CD4-positive, alpha-beta T cell (primary cell): ENCODE data around the gene GSDME. TPM values are rescaled to one million over a fixed set of nuclear protein-coding genes. Genes with fewer than 3 reads are reported as not detected.

Experiments
- ATAC-seq: fragments of 200-7000 bp; cut with Tn5 transposase; one replicate; pipeline ENCODE4 v1.10.0; 2022; ENCODE audit warnings: mild to moderate bottlenecking; ENCODE audit not compliant: poor library complexity
- CTCF ChIA-PET: fragments of 350-600 bp; sonication (Branson Sonifier 250); formaldehyde crosslinking; loops from one replicate; lab custom pipeline; 2021; ENCODE audit warnings: antibody characterized with exemption, inconsistent platforms; lab: Charles Lee
- POLR2A ChIA-PET: fragments of 350-600 bp; sonication (Branson Sonifier 250); formaldehyde crosslinking; loops from one replicate; lab custom pipeline; 2021; ENCODE audit warnings: antibody characterized with exemption, inconsistent platforms; lab: Charles Lee
- DNase-seq, 14 experiments: peaks; one replicate each; pipeline ENCODE4 v3.0.0-alpha.2; 2013 to 2020; ENCODE audit warnings: mixed read lengths in 2 of 14
- H3K27ac ChIP-seq, 2 donors: one replicate each; pipeline versions ENCODE4 v1.5.1 to v1.7.0; 2013; ENCODE audit warnings: low read length in 2 of 2, low read depth in 1 of 2, mild to moderate bottlenecking in 1 of 2
- H3K27me3 ChIP-seq, 2 experiments: 1 replicate in 1 of 2; 2 replicates in 1 of 2; pipeline versions ENCODE4 v1.6.1 to v1.7.0; 2013; ENCODE audit warnings: low read length in 2 of 2, control low read depth in 1 of 2, mild to moderate bottlenecking in 1 of 2, moderate library complexity in 1 of 2; ENCODE audit not compliant: insufficient read depth in 2 of 2, control insufficient read depth in 1 of 2
- H3K36me3 ChIP-seq: one replicate; pipeline ENCODE4 v1.6.1; 2013; ENCODE audit warnings: low read length, control low read depth; ENCODE audit not compliant: insufficient read depth
- H3K4me1 ChIP-seq: one replicate; pipeline ENCODE4 v1.6.1; 2013; ENCODE audit warnings: low read length, control low read depth; ENCODE audit not compliant: insufficient read depth
- H3K4me3 ChIP-seq: one replicate; pipeline ENCODE4 v1.5.1; 2013; ENCODE audit warnings: mild to moderate bottlenecking, low read length, moderate library complexity
- H3K9me3 ChIP-seq, 2 experiments: 1 replicate in 1 of 2; 2 replicates in 1 of 2; pipeline versions ENCODE4 v1.6.1 to v1.7.0; 2013; ENCODE audit warnings: low read length in 2 of 2, mild to moderate bottlenecking in 2 of 2, control low read depth in 1 of 2, moderate library complexity in 1 of 2; ENCODE audit not compliant: control insufficient read depth in 1 of 2, insufficient read depth in 1 of 2
- H3K27ac Mint-ChIP-seq: one replicate; pipeline ENCODE4 v1.8.0; 2020; ENCODE audit warnings: mixed read lengths
- H3K27me3 Mint-ChIP-seq: one replicate; pipeline ENCODE4 v1.8.0; 2021; ENCODE audit warnings: mixed read lengths
- H3K36me3 Mint-ChIP-seq: one replicate; pipeline ENCODE4 v1.8.0; 2021; ENCODE audit warnings: low read depth, mixed read lengths
- H3K4me1 Mint-ChIP-seq: one replicate; pipeline ENCODE4 v1.8.0; 2021; ENCODE audit warnings: low read depth, mixed read lengths
- H3K4me3 Mint-ChIP-seq: one replicate; pipeline ENCODE4 v1.8.0; 2020; ENCODE audit warnings: mild to moderate bottlenecking, mixed read lengths
- H3K9me3 Mint-ChIP-seq: one replicate; pipeline ENCODE4 v1.8.0; 2020; ENCODE audit warnings: mixed read lengths
- CTCF ChIP-seq: fragments of 200-600 bp; IDR thresholded peaks from one replicate; pipeline ENCODE4 v1.8.0; 2022; ENCODE audit warnings: antibody characterized with exemption, mild to moderate bottlenecking
- intact Hi-C, 2 experiments: fragments of 100-400 bp; cut with DNase I in 1 of 2; cut with micrococcal nuclease in 1 of 2; formaldehyde crosslinking; loops; one replicate each; pipeline versions ENCODE4 v1.15.1 to v1.9.0; 2023 to 2025; cut with DNase I, micrococcal nuclease
- total RNA-seq, 174 experiments: library from RNA in 2 of 174; stranded (reverse) in 2 of 174; gene quantifications; one replicate each; pipeline ENCODE4 v1.2.3 and lab custom pipeline; 2021 to 2026

Gene GSDME
- total RNA-seq, 2 experiments from 2014 or later = 0.19 TPM; not detected in 1

- peaks cover 44% of the 10 kb centered on the region for H3K27me3 Mint-ChIP-seq
- H3K9me3 Mint-ChIP-seq = no peaks in the 10 kb centered on the region
- intact Hi-C loops = no loop called here
- ChIA-PET CTCF (no interaction called here), POLR2A (no interaction called here)
- Histone ChIP-seq H3K27me3 (peaks cover 33 to 46% of the 10 kb centered on the region in 2 experiments), H3K4me1 (peaks cover 24% of the 10 kb centered on the region), H3K27ac (no peak overlapping the region), H3K36me3 (no peaks in the 10 kb centered on the region), H3K4me3 (no peak overlapping the region), H3K9me3 (peaks cover 0 to 4% of the 10 kb centered on the region in 2 experiments)
- H3K4me3 Mint-ChIP-seq = peak overlapping the region; percentile 91
- peak; percentile 41 for ATAC-seq
- H3K36me3 Mint-ChIP-seq = no peaks in the 10 kb centered on the region
- H3K4me1 Mint-ChIP-seq = peaks cover 23% of the 10 kb centered on the region
- DNase-seq = peak in 3 of 14 experiments; percentile 17 to 38 (median 23)
- H3K27ac Mint-ChIP-seq = peak overlapping the region; percentile 37
- TF ChIP-seq CTCF = no peak
These were observed 1.5 kb downstream of the GSDME start for GRCh38 chr7:24755541-24756407.

DNA sequence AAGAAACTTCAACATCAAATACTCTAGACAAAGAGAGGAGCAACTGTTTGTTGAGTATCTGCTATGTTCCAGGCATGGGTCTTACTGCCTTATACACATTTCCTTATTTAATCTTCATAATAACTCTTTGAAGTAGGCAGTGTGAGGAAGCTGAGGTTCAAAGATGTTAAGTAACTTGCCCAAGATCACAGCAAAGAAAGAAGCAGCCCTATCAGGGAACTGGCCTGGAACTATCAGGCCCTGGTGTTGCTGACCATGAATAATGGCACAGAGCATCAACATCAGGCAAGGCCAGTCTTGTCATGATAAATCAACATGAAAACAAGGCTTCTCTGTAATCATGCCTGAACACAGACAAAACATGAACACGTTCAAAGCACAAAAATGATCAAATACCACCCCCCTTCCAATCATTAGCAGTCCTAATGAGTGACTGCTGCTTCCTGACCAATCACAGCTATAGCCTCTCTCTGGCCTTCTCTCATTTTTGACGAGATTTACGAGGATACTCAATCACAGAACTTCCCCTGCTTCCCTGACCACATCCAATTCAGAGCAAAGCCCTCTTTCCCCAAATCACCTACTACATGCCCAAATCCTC is 2.3 kb downstream of the GSDME start:
- POLR2A ChIA-PET = no interaction called here
- peak overlapping the region; percentile 2 for H3K4me3 Mint-ChIP-seq

More for the DNA sequence above, 2.3 kb downstream of the GSDME start:
- Mint-ChIP-seq H3K36me3 (no peaks in the 10 kb centered on the region), H3K9me3 (no peaks in the 10 kb centered on the region), H3K27me3 (peaks cover 37% of the 10 kb centered on the region), H3K27ac (no peak overlapping the region), H3K4me1 (peaks cover 23% of the 10 kb centered on the region)
- DNase-seq (no peak), ATAC-seq (no peak)
- H3K36me3 ChIP-seq = no peaks in the 10 kb centered on the region
- peaks cover 0 to 4% of the 10 kb centered on the region in 2 experiments for H3K9me3 ChIP-seq
- H3K4me3 ChIP-seq = no peak overlapping the region
- intact Hi-C loops = no loop called here
- no peak overlapping the region for H3K27ac ChIP-seq
- CTCF ChIA-PET = no interaction called here
- no peak for TF ChIP-seq CTCF
- peaks cover 24% of the 10 kb centered on the region for H3K4me1 ChIP-seq
- H3K27me3 ChIP-seq = peaks cover 30 to 39% of the 10 kb centered on the region in 2 experiments
